GM21423 (cell line): ENCODE results near the gene TNRC6A.
"Not testable (repeated sequence)": the region's sequence is repeated elsewhere in the genome, so short reads cannot be mapped to it uniquely, and the experiment has no call there.

Experiments
- ATAC-seq: cut with Tn5 transposase; IDR thresholded peaks from one replicate; pipeline ENCODE4 v1.9.1; 2021; ENCODE audit warnings: mild to moderate bottlenecking, moderate library complexity; ENCODE audit not compliant: unreplicated experiment

Gene TNRC6A

GRCh38 chr16:24844101-24845030, 114.9 kb downstream of the TNRC6A start:
- ATAC-seq = no peak

GRCh38 chr16:24845031-24845365, 115.5 kb downstream of the TNRC6A start:
- not testable (repeated sequence) for ATAC-seq

- ATAC-seq = no peak
These were observed 116.5 kb downstream of the TNRC6A start, which contains the start of gene SLC5A11 for GRCh38 chr16:24845726-24846547. Gene SLC5A11 (plus strand): TSS chr16:24845963. CDS start chr16:24858644, 12,681 bp downstream.

GRCh38 chr16:24846548-24847357, 117.3 kb downstream of the TNRC6A start:
- ATAC-seq = no peak

- no peak for ATAC-seq
These were observed 117.9 kb downstream of the TNRC6A start for GRCh38 chr16:24847358-24847664.

- ATAC-seq = no peak
These were observed 118.6 kb downstream of the TNRC6A start for GRCh38 chr16:24848065-24848464.

- no peak for ATAC-seq
These were observed 120.2 kb downstream of the TNRC6A start for GRCh38 chr16:24849641-24850040.

- ATAC-seq = no peak
These were observed 121.0 kb downstream of the TNRC6A start for GRCh38 chr16:24850289-24850938.

GRCh38 chr16:24851700-24852099, 122.2 kb downstream of the TNRC6A start:
- ATAC-seq = no peak

- no peak for ATAC-seq
These were observed 122.8 kb downstream of the TNRC6A start for GRCh38 chr16:24852281-24852721.

- ATAC-seq = no peak
These were observed 123.8 kb downstream of the TNRC6A start for GRCh38 chr16:24853169-24853824.

GRCh38 chr16:24853830-24854229, 124.4 kb downstream of the TNRC6A start:
- no peak for ATAC-seq

- no peak for ATAC-seq
These were observed 125.2 kb downstream of the TNRC6A start for GRCh38 chr16:24854607-24855171.

GRCh38 chr16:24855678-24856077, 126.2 kb downstream of the TNRC6A start:
- no peak for ATAC-seq

GRCh38 chr16:24856871-24857270, 127.4 kb downstream of the TNRC6A start:
- ATAC-seq = not testable (repeated sequence)

- no peak for ATAC-seq
These were observed 129.0 kb downstream of the TNRC6A start for GRCh38 chr16:24858219-24859041.

GRCh38 chr16:24861461-24861860, 132.0 kb downstream of the TNRC6A start:
- ATAC-seq = no peak

- ATAC-seq = no peak
These were observed 134.4 kb downstream of the TNRC6A start for GRCh38 chr16:24863582-24864437.
